CD4-positive, alpha-beta memory T cell (primary cell): Measurements from ENCODE around the gene HNRNPAB. TPM values are rescaled to one million over a fixed set of nuclear protein-coding genes. Genes with fewer than 3 reads are reported as not detected.
"Not testable (repeated sequence)": the region's sequence is repeated elsewhere in the genome, so short reads cannot be mapped to it uniquely, and the experiment has no call there.

ENCODE experiments used
- CTCF ChIA-PET: fragments of 350-600 bp; sonication (Branson Sonifier 250); formaldehyde crosslinking; loops from one replicate; lab custom pipeline; 2021; ENCODE audit warnings: inconsistent platforms; ENCODE audit not compliant: partially characterized antibody; lab: Charles Lee
- POLR2A ChIA-PET: fragments of 350-600 bp; sonication (Branson Sonifier 250); formaldehyde crosslinking; loops from one replicate; lab custom pipeline; 2021; ENCODE audit not compliant: partially characterized antibody; lab: Charles Lee
- DNase-seq, 5 donors: peaks; one replicate each; pipeline versions ENCODE4 v3.0.0 to v3.0.0-alpha.2; 2020 to 2022; ENCODE audit warnings: mixed read lengths in 1 of 5
- H3K27ac ChIP-seq: one replicate; pipeline ENCODE4 v1.7.0; 2013; ENCODE audit warnings: low read depth, low read length
- H3K27me3 ChIP-seq: 2 replicates; pipeline ENCODE4 v1.7.0; 2013; ENCODE audit warnings: mild to moderate bottlenecking, low read length, moderate library complexity; ENCODE audit not compliant: insufficient read depth
- H3K36me3 ChIP-seq: 2 replicates; pipeline ENCODE4 v1.7.0; 2013; ENCODE audit warnings: mild to moderate bottlenecking, low read length, moderate library complexity; ENCODE audit not compliant: insufficient read depth
- H3K4me1 ChIP-seq: 2 replicates; pipeline ENCODE4 v1.7.0; 2013; ENCODE audit warnings: mild to moderate bottlenecking, low read length, moderate library complexity; ENCODE audit not compliant: insufficient read depth
- H3K4me3 ChIP-seq, 2 donors: one replicate each; pipeline ENCODE4 v1.7.0; 2013; ENCODE audit warnings: low read length in 2 of 2, mild to moderate bottlenecking in 1 of 2
- H3K9me3 ChIP-seq, 2 donors: one replicate each; pipeline ENCODE4 v1.7.0; 2013; ENCODE audit warnings: low read length in 2 of 2, control low read depth in 1 of 2; ENCODE audit not compliant: control insufficient read depth in 1 of 2
- H3K27ac Mint-ChIP-seq, 7 donors: one replicate each; pipeline ENCODE4 v1.8.0; 2020 to 2021; ENCODE audit warnings: mixed read lengths in 7 of 7, mild to moderate bottlenecking in 6 of 7, inconsistent platforms in 3 of 7, moderate library complexity in 3 of 7
- H3K27me3 Mint-ChIP-seq, 2 donors: one replicate each; pipeline ENCODE4 v1.8.0; 2020 to 2021; ENCODE audit warnings: mixed read lengths in 2 of 2
- H3K36me3 Mint-ChIP-seq, 2 donors: one replicate each; pipeline ENCODE4 v1.8.0; 2020 to 2021; ENCODE audit warnings: mixed read lengths in 2 of 2, inconsistent platforms in 1 of 2, mild to moderate bottlenecking in 1 of 2
- H3K4me1 Mint-ChIP-seq, 4 donors: one replicate each; pipeline ENCODE4 v1.8.0; 2020 to 2021; ENCODE audit warnings: mixed read lengths in 4 of 4, mild to moderate bottlenecking in 1 of 4
- H3K4me3 Mint-ChIP-seq, 8 donors: one replicate each; pipeline ENCODE4 v1.8.0; 2020 to 2021; ENCODE audit warnings: mixed read lengths in 8 of 8, mild to moderate bottlenecking in 7 of 8, moderate library complexity in 6 of 8, inconsistent platforms in 3 of 8
- H3K9me3 Mint-ChIP-seq, 8 donors: one replicate each; pipeline ENCODE4 v1.8.0; 2020 to 2021; ENCODE audit warnings: mixed read lengths in 8 of 8, mild to moderate bottlenecking in 5 of 8, inconsistent platforms in 3 of 8, moderate library complexity in 1 of 8
- intact Hi-C: fragments of 100-400 bp; cut with micrococcal nuclease; formaldehyde crosslinking; loops from one replicate; pipeline ENCODE4 v1.15.1; 2023
- polyA plus RNA-seq, 2 donors: library from polyadenylated mRNA; unstranded; fragments of 300-500 nt; fragmentation: Illumina TruSeq; gene quantifications; one replicate each; pipeline ENCODE4 v1.2.3, GENCODE V29; 2021
- total RNA-seq, 2 experiments: library from RNA; stranded (reverse); gene quantifications; one replicate each; pipeline ENCODE4 v1.2.3, GENCODE V29; 2021

The HNRNPAB gene
- total and polyA plus RNA-seq, 4 experiments from 2014 or later, result 29.4 to 85.3 (median 78.7) TPM

- Mint-ChIP-seq H3K9me3 (no peaks in the 10 kb centered on the region), H3K27me3 (no peaks in the 10 kb centered on the region), H3K36me3 (no peaks in the 10 kb centered on the region), H3K27ac (peak overlapping the region in 6 of 7 donors; percentile 7 to 93 (median 56)), H3K4me1 (peaks cover 12 to 66% (median 44%) of the 10 kb centered on the region in 4 donors), H3K4me3 (peak overlapping the region in 3 of 8 donors; percentile 17 to 52 (median 27))
- Histone ChIP-seq H3K4me3 (no peak overlapping the region), H3K9me3 (no peaks in the 10 kb centered on the region), H3K36me3 (no peaks in the 10 kb centered on the region), H3K27me3 (no peaks in the 10 kb centered on the region), H3K4me1 (peaks cover 53% of the 10 kb centered on the region), H3K27ac (peak overlapping the region; percentile 10)
- DNase-seq, result no peak
- POLR2A ChIA-PET, result interaction anchor here (1.4 to 2.4 kb wide), 3 partner anchors 13 to 33 kb away, joined by 6 to 7 read pairs (median 6); partner anchors contain the start of gene HNRNPAB
- intact Hi-C loops, result loop anchor here (10.0 kb wide), 1 partner anchor 387 kb away; the partner anchor contains the start of gene CLK4
- CTCF ChIA-PET, result interaction anchor here (0.6 to 1.4 kb wide), 4 partner anchors 18 to 326 kb away, joined by 3 to 4 read pairs (median 4); no protein-coding TSS in a partner anchor
Observed at GRCh38 chr5:178237431-178238312, 33.3 kb downstream of the HNRNPAB start.

GRCh38 chr5:178238313-178238635 is 33.9 kb downstream of the HNRNPAB start:
- Mint-ChIP-seq H3K36me3 (no peaks in the 10 kb centered on the region), H3K9me3 (no peaks in the 10 kb centered on the region), H3K27ac (peak overlapping the region; percentile 43 to 86 (median 68)), H3K27me3 (no peaks in the 10 kb centered on the region), H3K4me1 (peaks cover 12 to 62% (median 42%) of the 10 kb centered on the region in 4 donors), H3K4me3 (peak overlapping the region in 4 of 8 donors; percentile 26 to 52 (median 28))
- Histone ChIP-seq H3K4me3 (no peak overlapping the region), H3K36me3 (no peaks in the 10 kb centered on the region), H3K4me1 (peaks cover 47% of the 10 kb centered on the region), H3K27me3 (no peaks in the 10 kb centered on the region), H3K9me3 (no peaks in the 10 kb centered on the region), H3K27ac (peak overlapping the region; percentile 10)
- DNase-seq, result no peak
- POLR2A ChIA-PET, result interaction anchor here (1.4 to 2.4 kb wide), 3 partner anchors 12 to 34 kb away, joined by 6 to 7 read pairs (median 6); partner anchors contain the start of gene HNRNPAB
- CTCF ChIA-PET, result interaction anchor here (0.6 to 1.4 kb wide), 2 partner anchors 40 to 313 kb away, joined by 4 read pairs; no protein-coding TSS in a partner anchor
- intact Hi-C loops, result loop anchor here (10.0 kb wide), 1 partner anchor 387 kb away; the partner anchor contains the start of gene CLK4

- intact Hi-C loops, result loop anchor here (10.0 kb wide), 1 partner anchor 386 kb away; the partner anchor contains the start of gene CLK4
- H3K27ac ChIP-seq, result peak overlapping the region; percentile 10
- CTCF ChIA-PET, result no interaction called here
- peaks cover 12 to 57% (median 41%) of the 10 kb centered on the region in 4 donors for H3K4me1 Mint-ChIP-seq
- H3K36me3 Mint-ChIP-seq, result no peaks in the 10 kb centered on the region
- H3K27me3 ChIP-seq, result no peaks in the 10 kb centered on the region
- H3K36me3 ChIP-seq, result no peaks in the 10 kb centered on the region
- H3K4me3 Mint-ChIP-seq, result peak overlapping the region in 4 of 8 donors; percentile 31 to 57 (median 36)
- peak overlapping the region; percentile 43 to 91 (median 81) for H3K27ac Mint-ChIP-seq
- POLR2A ChIA-PET, result interaction anchor here (1.4 to 2.4 kb wide), 3 partner anchors 12 to 34 kb away, joined by 6 to 7 read pairs (median 6); partner anchors contain the start of gene HNRNPAB
- H3K9me3 ChIP-seq, result no peaks in the 10 kb centered on the region
- no peaks in the 10 kb centered on the region for H3K27me3 Mint-ChIP-seq
- DNase-seq, result peak in 2 of 5 donors; percentile 30 to 52
- peaks cover 47% of the 10 kb centered on the region for H3K4me1 ChIP-seq
- H3K9me3 Mint-ChIP-seq, result no peaks in the 10 kb centered on the region
- H3K4me3 ChIP-seq, result no peak overlapping the region
Observed at GRCh38 chr5:178238711-178239592, 34.6 kb downstream of the HNRNPAB start.

- H3K27me3 ChIP-seq, H3K27me3 Mint-ChIP-seq, H3K36me3 ChIP-seq, CTCF ChIA-PET, H3K9me3 Mint-ChIP-seq, H3K36me3 Mint-ChIP-seq, H3K9me3 ChIP-seq, H3K4me3 ChIP-seq: not testable (repeated sequence)
- peak overlapping the region; percentile 23 to 81 (median 64) for H3K27ac Mint-ChIP-seq
- peak overlapping the region in 5 of 8 donors; percentile 20 to 51 (median 35) for H3K4me3 Mint-ChIP-seq
- Histone ChIP-seq H3K4me1 (peaks cover 45% of the 10 kb centered on the region), H3K27ac (peak overlapping the region; percentile 32)
- intact Hi-C loops, result loop anchor here (10.0 kb wide), 1 partner anchor 385 kb away; the partner anchor contains the start of gene CLK4
- POLR2A ChIA-PET, result interaction anchor here (2.3 to 2.4 kb wide), 2 partner anchors 34 to 35 kb away, joined by 6 to 7 read pairs; partner anchors contain the start of gene HNRNPAB
- peak in 2 of 5 donors; percentile 14 to 23 for DNase-seq
- H3K4me1 Mint-ChIP-seq, result peaks cover 12 to 51% (median 39%) of the 10 kb centered on the region in 4 donors
Observed at GRCh38 chr5:178239626-178240301, 35.4 kb downstream of the HNRNPAB start.

GRCh38 chr5:178240341-178240741 is 36.0 kb downstream of the HNRNPAB start:
- POLR2A ChIA-PET, result interaction anchor here (1.0 kb wide), 1 partner anchor 11 kb away, joined by 3 read pairs; no protein-coding TSS in a partner anchor
- no peak for DNase-seq

GRCh38 chr5:178240766-178241165 is 36.4 kb downstream of the HNRNPAB start:
- no peak for DNase-seq
- peaks cover 12 to 46% (median 32%) of the 10 kb centered on the region in 4 donors for H3K4me1 Mint-ChIP-seq
- POLR2A ChIA-PET, result interaction anchor here (1.0 kb wide), 1 partner anchor 11 kb away, joined by 3 read pairs; no protein-coding TSS in a partner anchor

More at GRCh38 chr5:178240341-178240741, 36.0 kb downstream of the HNRNPAB start:
- Mint-ChIP-seq H3K36me3 (no peaks in the 10 kb centered on the region), H3K4me3 (peak overlapping the region in 7 of 8 donors; percentile 20 to 53 (median 39)), H3K27me3 (no peaks in the 10 kb centered on the region), H3K9me3 (no peaks in the 10 kb centered on the region), H3K4me1 (peaks cover 12 to 46% (median 34%) of the 10 kb centered on the region in 4 donors), H3K27ac (peak overlapping the region in 5 of 7 donors; percentile 48 to 87 (median 81))
- intact Hi-C loops, result no loop called here
- H3K4me3 ChIP-seq, result no peak overlapping the region
- H3K4me1 ChIP-seq, result peaks cover 42% of the 10 kb centered on the region
- H3K27ac ChIP-seq, result no peak overlapping the region
- no peaks in the 10 kb centered on the region for H3K36me3 ChIP-seq
- no peaks in the 10 kb centered on the region for H3K9me3 ChIP-seq
- CTCF ChIA-PET, result no interaction called here
- H3K27me3 ChIP-seq, result no peaks in the 10 kb centered on the region

More at GRCh38 chr5:178240766-178241165, 36.4 kb downstream of the HNRNPAB start:
- CTCF ChIA-PET, result no interaction called here
- Mint-ChIP-seq H3K27me3 (no peaks in the 10 kb centered on the region), H3K27ac (peak overlapping the region; percentile 32 to 87 (median 74)), H3K4me3 (peak overlapping the region in 6 of 8 donors; percentile 27 to 62 (median 49)), H3K36me3 (no peaks in the 10 kb centered on the region), H3K9me3 (no peaks in the 10 kb centered on the region)
- Histone ChIP-seq H3K9me3 (no peaks in the 10 kb centered on the region), H3K27ac (no peak overlapping the region), H3K4me1 (peaks cover 42% of the 10 kb centered on the region), H3K4me3 (no peak overlapping the region), H3K27me3 (no peaks in the 10 kb centered on the region), H3K36me3 (no peaks in the 10 kb centered on the region)
- intact Hi-C loops, result no loop called here
